Activated CD8-positive, alpha-beta memory T cell treated with anti-CD3 and anti-CD28 coated beads for 4 hours (primary cell): Measurements from ENCODE around the gene DCLK3.

Experiments
- DNase-seq, 2 donors: peaks; one replicate each; pipeline ENCODE4 v3.0.0-alpha.2; 2020; ENCODE audit warnings: low read depth in 2 of 2

DCLK3 gene

DNA sequence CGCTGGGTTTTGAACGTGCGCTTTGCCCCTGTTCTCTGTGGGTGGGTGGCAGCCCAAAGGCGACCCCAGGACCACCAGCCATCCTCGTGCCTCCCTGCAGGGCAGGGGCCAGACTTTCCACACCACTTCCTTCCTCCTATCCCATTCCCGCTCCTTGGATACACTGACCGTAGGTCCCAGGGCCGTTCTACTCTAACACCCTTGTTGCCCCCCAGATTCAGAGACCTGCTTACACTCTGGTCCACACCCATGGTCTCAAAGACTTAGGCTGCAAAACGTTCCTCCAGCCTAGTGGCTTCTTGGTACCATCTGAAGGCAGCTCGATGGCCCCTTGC lies 318 bp upstream of the DCLK3 start:
- no peak for DNase-seq

DNA sequence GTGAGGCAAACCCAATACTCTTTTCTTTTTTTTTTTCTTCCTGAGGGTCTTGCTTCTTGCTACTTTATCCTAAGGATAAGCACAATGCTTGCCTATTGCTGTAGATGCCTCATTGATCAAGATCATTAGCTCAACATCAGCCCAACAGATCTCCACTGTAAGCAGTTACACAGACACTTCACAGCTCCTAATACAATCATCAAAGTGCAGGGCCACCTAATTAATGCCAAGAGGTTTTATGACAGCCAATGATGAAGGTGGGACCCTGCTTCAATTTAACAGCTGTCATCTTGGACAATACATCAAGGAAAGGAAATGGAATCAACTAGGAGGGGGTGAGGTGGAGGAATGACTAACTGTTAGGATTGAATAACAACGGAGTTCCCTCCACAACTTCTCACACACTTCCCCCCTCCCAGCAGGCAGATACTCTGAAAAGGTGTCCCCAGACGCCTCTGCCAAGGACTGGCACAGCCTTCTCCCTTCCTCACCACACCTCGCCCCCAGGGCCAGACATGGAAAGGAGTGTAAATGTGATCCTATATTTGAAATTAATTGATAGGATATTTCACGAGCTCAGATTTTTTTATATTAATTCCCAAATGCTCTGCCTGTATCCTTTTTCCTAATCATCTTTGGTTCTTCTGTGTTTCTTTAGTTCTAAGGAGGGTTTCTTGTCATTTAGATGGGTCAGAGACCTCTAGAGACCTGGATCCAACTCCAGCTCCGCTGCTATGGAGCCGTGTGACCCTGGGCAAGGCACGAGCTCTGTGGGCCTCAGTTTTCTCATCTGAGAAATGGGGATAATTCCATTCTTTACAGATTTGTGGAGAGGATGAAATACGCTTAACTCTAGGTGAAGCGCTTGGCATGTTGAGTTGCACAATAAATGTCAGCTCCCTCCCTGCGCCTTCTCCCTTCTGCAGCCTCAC lies 1.2 kb downstream of the DCLK3 start:
- no peak for DNase-seq

DNA sequence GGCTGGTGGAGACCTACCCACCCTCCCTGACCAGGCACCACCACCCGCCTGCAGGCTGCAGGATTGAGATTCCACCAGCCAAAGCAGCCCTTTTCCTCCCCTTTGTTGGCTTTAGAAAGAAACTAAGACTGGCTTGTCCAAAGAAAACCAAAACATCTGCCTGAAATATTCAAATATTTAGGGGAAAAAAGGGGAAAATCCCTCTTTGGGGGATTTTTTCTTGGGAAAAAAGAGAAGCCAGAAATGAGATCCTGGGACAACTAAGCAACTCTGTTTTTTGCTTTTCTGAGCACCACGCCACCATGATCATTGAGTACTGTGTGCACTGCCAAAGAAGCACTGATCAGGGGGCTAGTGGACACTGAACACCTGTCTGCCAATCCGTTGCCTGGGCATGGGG lies 2.6 kb downstream of the DCLK3 start:
- DNase-seq: no peak

DNA sequence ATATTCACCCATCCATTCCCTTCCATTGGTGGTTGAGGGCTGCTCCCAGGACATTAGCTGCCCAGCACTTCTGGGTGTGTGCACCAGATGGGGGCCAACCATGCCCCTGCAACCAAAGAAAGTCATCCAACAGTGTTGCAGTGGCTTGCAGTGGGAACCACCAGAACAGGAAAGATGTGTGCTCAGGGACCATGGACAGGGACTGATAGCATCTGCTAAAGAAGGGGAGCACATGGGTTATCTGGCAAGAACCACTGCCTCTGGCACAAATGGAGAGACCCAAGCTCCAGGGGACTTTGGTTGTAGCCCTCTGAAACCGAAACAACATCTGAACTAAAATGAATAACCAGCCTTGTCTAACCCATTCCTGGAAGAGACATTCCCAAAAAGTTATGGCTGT lies 8.1 kb downstream of the DCLK3 start:
- DNase-seq: no peak

DNA sequence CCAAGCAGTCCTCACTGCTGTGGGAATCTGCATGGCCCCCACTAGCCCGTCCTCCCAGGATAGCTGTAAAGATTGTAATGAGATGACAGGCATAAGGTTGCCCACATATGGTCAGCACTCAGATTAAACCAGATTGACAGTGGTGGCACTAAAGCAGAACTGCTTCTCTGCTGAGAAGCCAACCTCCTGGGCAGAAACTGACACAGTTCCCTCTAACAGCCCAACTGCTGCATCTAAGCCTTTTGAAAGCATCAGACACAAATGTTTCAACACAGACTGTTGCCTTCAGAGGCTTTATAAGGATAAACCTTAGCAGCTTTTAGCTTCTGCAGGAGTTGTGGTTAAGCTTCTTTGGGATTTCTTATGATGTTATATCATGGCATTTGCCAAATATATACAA lies 13.0 kb downstream of the DCLK3 start:
- no peak for DNase-seq

DNA sequence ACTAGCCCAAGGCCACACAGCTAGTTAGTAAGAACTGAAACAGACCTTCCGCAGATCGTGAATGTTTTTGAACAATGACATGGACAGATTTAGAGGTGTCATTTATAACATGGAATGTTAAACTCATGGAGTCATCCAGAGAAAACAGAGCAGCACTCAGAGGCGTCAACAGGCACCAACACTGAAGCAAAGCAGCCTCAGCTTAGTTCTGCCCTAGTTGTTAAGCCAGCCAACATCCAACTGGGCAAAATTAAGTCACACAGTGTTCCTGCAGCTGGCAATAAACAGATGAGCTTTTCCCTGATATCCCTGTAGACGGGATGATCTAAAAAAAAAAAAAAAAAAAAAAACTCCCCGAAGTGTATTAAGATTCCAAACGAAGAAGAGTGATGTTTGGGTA lies 13.6 kb downstream of the DCLK3 start:
- no peak for DNase-seq

DNA sequence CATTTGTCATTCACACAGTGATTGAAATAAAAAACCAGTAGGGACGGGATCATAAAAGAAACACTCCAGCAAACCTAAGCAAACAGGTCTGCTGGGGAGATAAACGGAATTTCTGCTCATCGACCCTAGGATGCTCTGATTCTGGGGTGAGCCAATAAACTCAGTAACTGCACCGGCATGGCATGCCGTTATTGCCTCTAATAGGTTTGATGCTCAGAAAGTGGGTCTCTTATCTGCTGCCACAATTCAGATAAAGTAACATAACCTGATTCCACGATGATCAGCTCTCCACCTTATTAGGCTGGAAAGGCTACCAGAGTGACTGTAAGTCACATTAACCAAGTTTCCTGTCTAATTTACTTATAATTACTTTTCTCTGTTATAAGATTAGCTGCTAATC lies 19.6 kb downstream of the DCLK3 start:
- DNase-seq: no peak

DNA sequence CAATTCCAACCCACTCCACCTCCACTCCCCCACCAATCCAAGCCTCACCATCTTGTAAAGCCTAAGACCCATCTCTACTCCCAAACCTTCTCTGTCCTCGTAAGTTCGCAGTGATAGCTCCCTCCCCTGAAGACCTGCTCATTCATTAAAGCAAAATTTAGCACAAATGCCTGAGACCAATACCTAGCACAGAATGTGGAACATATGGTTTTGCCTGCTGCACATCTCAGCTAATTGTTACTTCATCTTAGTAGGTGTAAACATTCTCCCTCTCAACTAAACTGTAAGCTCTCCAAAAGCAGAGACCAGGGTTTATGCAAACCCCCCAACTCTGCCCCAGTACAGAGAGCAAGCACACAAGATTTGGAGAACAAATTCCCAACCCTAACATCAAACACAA lies 20.5 kb downstream of the DCLK3 start:
- no peak for DNase-seq

DNA sequence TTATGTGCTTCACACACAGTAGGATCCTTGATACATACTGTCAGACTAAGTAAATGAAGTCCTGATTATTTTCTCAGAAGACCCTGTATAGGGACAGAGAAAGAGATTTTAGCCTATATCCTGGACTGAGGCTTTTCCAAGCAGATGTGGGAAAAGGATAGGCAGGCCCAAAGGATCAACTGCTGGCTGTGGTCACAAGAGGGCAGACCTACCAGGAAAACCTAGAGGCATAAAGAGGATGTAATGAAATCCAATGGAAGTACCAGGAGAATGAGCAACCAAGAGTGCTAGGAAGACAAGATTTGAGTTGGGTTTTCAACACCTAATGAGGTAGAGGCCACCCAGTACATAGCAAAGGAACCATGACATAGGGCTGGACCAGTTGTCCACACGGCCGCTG lies 23.1 kb downstream of the DCLK3 start:
- no peak for DNase-seq

DNA sequence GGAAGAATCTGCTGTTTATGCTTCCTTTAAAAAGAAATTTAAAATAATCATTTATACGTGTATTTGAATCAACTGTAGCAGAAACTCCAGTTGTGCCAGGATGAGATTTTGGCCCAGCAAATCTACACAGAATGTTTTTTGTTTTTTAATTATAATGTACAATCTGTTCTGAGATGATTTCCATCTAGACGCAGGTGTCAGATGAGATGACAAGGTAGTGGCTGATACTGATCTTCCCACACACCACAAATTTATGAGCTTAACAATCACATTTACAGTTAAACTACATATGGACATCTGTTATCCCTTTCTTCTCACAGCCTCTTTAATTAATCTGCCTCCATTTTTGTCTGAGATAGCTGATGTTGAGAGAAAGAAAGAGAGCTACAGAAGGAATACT lies 23.6 kb downstream of the DCLK3 start:
- no peak for DNase-seq

DNA sequence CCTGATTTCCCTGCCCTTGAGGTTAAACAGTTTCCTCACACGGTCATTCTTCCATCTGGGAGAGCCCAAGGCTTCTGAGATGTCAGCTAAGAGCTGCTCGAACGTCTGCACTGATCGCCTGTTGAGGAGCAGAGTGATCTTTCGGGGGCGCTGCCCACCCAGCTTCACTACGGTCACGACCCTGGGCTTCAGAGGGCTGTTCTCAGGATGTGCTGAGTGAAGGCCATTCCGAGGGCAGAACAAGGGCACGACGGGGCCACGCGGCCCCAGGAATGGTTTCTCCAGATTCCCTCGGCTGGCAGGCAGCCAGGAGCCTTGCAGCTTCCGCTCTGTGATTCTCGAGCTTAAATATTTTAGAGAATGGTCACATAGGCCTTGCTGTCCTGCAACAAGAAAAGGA lies 25.7 kb downstream of the DCLK3 start:
- no peak for DNase-seq

DNA sequence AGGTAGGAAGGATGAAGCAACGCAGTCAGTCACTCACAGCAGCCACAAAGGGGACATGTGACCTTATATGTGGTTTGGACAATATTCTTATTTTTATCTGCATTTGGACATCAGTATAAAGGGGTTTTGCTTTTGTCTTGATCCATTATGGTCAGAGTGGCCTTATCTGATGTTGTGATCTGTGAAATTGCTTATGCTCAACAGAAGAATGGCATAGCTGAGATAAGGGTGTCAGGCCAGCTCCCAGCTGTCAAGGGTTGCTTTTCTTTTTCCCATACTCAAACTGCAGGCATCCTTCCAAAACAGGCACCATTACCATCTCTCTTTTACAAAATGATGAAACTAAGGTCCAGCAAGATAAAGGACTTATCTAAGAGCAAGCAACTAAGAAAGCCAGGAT lies 28.1 kb downstream of the DCLK3 start:
- no peak for DNase-seq

DNA sequence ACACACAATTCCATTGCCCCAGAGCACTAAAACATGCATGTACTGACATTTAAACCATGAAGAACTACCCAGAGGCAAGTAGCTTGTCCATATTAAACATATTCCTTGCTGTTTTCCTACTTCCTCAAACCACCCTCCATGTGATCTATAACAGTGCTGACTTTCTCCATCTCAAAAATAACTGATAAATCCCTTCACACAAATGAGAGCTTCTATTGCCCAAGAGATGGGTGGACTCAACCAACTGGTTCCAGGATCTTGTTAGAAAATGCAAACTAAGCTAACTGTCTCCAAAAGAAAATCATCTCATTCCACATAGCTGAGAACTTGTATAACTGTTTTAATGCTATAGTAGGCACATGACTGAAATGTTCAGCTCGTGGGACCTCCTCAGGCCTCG lies 29.6 kb downstream of the DCLK3 start:
- no peak for DNase-seq

DNA sequence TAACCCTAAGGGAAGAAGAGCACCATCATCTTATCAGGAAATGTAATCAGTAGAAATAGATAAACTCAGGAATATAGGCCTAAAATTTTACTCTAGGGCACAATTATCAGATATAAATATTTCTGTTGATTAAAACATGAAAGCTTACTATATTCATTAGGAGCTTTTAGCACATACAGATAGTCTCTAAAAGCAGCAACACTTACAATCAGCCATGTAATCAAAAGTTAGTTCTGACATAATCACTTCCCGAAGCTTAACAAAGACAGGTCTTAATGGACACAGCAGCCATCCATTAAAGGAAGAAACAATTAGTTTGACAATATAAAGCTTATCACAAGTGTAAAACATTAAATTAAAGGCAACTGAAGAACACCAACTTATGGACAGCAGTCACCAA lies 30.6 kb downstream of the DCLK3 start:
- DNase-seq: no peak

DNA sequence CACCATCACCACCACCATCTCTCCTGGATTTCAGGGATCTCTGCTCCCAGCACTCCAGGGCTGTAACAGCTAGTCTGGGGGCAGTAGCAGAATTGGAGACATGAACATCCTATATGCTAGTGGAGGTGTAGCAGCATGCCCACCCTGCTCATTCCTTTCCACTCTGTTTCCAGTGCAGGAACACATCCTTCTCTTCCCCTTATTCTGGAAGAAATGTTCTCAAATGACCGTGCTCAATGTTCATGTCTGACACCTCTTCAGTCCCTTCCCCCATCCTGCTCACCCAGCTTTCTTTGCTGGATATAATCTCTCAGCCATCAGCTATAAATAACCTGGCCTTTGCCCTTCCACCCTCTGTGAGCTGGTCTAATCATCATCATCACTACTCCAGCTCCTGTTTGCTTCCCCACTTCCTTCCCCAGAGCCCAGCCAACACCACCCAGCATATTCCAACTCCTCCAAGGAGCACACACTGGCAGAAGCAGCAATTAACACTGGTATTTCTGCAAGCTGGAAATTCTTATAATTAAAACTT lies 31.1 kb downstream of the DCLK3 start:
- DNase-seq: no peak

DNA sequence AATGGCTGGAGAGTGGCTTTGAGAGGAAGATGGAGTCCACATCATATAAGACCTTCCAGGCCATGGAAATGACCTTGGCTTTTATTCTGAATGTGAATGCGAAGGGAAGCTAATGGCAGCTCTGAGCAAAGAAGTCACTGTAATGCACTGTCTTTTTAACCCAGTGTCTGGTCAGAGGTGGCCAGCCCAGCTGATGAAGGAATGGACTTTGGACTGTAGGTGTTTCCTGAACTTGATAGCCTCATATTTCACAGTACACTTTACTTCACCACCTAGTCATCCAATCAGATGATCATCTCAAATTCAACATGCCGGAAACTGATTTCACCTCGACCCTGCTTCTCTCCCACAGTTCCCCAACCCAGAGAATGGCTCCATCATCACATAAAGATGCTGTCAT lies 33.4 kb downstream of the DCLK3 start:
- no peak for DNase-seq

DNA sequence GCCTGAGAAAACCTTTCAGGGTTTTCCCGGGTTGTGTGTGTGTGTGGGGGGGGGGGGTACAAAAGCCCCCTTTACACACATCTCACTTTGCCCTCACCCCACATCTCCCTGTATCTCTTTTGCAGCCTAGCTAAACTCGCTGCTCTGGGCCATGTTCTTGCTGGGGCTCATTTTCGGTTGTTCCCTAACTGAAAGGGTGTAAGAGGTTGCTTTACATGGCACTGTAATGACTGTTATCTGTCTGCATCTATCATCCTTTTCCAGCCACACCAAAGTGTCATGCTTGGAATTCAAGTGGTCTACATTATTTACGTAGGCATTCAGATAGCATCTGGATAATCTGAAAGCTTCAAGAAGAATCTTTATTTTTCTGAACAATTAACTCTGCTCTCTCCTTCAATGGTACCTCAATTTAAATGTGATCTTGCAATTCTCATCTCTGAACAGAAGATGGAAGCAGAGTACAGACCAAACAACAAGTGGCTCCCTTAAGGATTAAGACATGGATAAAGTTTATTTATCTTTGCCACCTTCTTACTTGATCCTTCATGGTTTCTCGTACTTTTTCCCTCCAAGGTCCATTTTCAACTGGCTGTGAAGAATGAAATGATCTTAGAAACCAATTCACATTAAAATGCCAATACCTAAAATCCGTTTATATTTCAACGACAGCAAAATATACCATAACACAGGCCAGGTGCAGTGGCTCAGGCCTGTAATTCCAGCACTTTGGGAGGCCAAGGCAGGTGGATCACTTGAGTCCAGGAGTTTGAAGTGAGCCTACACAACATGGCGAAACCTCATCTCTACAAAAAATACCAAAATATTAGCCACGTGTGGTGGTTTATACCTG lies 34.9 kb downstream of the DCLK3 start:
- no peak for DNase-seq

DNA sequence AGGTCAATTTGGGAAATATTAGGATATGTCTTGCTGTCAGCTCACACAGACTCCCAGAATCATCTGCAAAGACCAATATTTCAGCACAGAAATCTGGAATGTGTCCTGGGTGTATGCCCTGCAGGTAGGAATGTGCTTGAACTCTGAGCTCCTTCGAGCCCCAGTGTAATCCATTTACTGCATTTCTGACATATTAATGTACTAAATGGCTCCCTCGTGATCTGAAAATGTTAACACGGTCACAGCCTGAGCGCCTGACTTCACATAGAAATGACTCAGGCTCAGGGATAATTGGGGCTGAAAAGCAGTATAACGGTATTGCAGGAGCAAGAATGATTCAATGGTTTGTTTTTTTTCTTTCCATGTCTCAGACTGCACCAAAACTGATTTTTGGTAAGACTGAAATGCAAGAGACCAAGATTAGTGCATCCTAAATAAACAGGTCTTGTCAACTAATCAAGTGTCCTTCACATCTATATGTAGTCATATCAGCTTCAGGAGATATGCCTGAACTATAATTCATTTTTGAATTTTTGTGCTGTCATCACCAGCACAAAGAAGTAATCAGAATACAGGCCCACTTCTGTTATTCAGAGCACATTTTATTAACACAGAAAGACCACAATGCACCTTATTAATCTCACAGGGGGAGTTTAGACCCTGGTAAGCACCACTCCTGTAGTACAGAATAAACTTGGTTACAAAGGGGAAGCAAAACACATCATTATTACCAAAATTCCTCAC lies 49.8 kb downstream of the DCLK3 start:
- DNase-seq: no peak

DNA sequence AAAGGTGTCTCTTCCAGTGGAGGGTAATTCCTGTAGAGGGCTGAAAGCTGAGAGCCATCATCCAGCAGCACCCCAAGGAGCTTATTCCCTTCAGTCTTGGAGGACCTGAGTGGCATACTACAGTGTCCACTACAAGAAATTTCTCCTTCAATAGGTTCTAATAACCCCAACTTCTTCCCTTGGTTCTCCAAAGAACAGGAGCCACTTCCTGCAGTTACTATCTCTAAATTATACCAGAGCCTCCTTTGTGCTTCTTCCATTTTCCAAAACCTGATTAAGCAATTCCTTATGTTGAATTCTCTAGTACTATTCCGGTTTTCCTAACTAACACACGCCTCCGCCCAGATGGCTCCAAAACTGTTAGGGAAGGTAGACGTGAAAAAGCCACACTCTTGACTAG lies 50.4 kb downstream of the DCLK3 start:
- DNase-seq: no peak

DNA sequence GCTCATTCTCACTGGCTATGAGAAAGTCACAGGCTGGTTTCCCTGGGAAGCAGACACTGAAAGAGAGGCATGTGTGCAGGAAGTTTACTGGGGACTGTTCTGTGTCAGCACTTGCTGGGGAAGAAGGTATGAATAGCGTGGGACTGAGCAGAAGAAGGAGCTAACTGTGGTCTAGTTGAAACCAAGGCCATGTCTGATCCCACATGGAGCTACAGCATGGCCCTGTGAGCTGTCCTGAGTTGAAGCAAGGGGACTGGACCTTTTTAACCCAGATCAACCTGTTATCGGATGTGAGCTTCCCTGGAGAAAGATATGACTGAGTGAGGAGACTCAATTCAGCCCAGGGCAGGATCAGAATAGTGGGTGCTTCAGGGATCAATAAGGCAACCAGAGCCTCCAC lies 53.7 kb downstream of the DCLK3 start:
- DNase-seq: no peak

DNA sequence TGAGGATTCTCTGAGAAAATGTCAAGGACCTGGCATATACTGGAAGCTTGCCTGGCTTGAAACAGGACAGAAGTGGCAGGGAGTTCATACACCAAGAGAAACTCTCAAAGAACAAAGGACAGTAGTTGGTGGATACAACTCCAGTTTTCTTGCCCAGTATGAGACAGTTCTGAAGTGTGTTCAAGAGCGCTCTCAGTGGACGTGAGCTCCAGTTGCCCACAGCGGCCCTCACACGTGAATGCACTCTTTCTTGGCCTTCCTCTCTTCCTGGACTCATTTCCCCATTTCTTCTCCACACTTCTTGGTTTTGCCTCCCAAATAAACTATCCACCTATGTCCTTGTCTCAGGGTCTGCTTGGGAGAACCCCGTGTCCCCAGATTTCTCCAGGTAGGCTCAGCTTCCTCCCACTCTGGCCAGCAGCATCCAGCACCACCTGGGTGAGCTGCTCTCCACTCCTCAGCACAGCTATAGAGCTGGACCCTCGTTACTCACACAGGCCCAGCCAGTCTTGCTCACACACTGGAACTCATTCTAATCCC lies 54.5 kb downstream of the DCLK3 start:
- DNase-seq: no peak

DNA sequence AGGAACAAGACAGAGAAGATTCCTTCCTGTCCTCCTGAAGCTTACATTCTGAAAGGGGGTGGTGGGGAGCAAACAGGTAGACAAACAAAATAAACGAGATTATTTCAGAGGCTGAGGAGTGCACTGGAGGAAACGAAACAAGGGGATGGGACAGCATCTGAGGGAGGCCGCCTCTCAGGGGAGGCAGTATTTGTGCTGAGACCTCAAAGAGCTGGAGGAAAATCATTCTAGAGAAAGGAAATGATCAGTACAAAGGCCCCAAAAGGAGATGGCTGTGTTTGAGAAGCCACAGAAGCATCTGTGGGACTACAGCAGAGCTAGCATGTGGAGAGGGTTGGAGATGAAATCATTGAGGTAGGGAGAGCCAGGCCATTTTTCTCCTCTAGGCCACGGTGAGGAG lies 55.1 kb downstream of the DCLK3 start:
- DNase-seq: no peak
